CD1c-positive myeloid dendritic cell (primary cell): ENCODE measurements around the gene IMPDH1.

Source experiments
- DNase-seq: peaks from one replicate; pipeline ENCODE4 v3.0.0-alpha.2; 2016; ENCODE audit errors: extremely low spot score

The IMPDH1 gene

GRCh38 chr7:128434413-128435326 is 24.9 kb upstream of the IMPDH1 start:
- no peak for DNase-seq

DNA sequence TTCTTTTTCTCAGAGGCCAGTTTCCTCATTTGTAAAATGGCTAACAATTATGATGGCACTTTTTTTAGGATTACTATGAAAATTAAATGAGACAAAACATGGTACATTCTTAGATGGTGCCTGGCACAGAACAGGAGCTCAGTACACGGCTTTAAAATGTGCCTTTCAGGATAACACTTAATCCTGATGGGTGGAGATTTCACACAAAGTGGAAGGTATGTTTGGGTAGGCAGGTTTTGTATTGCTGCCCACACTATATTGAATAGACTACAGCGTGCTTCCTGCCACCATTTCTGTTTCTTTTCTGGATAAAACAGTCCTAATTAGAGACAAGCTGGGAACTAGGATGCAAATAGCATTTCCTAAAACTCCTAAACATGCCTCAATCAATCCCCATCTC is 22.0 kb upstream of the IMPDH1 start:
- DNase-seq = no peak

DNA sequence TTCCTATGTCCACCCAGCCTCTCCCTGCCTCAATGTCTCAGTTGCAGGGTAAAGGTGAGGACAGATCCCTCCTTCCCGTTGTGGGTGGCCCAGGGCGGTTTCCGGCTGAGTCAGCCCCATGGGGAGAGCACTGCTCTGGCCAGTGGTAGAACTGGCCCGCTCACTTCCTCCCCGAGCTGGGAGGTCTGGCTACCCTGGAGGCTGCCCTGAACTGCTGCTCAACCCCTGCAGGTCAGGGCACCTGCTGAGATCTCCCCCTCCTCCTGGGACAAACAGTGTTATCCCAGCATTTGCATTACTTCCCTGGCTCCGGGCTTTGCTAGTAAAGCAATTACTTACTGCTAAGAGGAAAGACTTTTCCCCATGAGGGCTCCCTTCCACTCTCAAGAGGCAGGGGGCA is 21.4 kb upstream of the IMPDH1 start:
- DNase-seq = peak; percentile 26

- DNase-seq = no peak
Observed at GRCh38 chr7:128430207-128430606, 20.4 kb upstream of the IMPDH1 start.

DNA sequence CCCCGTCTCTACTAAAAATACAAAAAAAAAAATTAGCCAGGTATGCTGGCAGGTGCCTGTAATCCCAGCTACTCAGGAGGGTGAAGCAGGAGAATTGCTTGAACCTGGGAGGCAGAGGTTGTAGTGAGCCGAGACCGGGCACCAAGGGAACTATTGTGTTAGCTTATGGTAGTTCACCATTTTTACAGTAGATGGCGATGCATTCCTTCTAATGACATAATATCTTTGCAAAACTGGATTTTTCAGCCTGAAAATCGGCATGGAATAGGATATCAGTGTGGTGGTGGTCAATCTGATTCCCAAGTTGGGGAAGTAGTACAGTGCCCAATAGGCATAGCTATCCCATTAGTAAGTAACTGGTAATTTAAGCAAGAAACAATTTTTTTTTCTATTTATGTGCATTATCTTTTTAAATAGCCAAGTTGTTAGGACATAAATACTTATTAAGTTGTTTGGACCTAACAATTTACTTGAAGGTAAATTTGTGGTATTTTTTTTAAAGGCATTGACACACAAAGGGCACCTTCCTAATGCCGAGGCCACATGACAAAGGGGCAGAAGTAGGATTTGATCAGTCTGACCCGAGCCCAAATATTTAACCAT is 17.6 kb upstream of the IMPDH1 start:
- peak; percentile 78 for DNase-seq

DNA sequence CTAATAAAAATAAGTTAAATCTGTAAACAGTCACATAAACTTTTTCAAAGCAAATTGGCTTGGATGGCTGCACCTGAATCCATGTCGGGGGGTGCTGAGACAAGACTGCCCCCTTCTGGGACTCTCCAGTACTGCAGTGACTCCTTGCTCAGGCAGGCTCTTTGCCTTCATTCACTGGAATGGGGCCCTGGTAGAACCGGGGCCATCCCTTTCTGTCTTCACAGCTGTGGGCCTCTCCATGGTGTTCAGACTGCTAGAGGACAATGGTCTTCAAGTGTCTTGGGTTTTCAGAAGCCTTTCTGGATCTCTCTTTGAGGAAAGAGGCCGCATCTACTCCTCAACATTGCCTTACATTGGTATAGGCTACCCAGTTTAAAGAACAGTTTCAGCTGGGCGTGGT is 16.1 kb upstream of the IMPDH1 start:
- DNase-seq = peak; percentile 79

DNA sequence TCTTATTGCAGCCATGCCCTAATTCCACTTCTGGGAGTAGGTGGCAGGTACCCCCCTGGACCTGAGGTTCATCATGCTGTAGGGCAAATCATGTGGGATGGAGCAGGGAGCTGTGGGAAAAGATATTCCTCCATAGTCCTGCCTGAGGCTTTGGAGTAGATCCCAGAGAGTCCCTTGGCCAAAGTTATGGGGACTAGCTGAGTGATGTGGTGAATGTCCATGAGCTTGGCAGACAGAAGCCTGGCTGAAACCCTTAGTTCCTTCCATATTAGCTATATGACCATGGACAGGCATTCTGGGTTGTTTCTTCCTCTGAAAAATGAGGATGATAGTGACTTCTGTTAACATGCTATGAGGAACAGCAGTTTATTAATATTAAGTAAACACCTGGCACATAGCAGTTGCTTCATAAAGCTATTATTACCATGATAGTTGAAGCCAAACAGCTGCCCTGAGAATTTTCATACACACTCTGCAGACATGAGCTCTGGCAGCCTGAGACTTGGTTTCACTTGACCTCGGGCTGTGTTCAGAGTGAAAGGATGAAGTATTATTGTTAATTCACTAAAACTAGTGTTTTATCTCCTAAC is 15.0 kb upstream of the IMPDH1 start:
- no peak for DNase-seq

DNA sequence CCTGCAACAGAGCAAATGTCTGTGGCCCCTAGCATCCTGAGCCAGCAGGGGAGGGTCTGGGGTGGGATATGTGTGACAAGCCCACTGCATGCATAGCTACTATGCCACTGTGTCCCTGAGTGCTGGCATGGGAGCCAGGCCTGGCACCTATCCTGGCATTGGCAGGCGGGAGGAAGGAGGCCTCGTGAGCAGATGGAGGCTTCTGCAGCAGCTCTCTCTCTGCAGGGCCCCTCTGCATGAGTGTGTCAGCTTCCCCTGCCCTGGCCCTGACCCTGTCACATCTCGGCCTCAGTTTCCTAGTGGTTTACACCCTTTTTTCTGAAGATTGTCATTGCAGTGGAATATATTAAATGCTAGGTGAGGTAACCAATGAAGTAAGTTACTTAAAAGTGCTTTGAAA is 13.1 kb upstream of the IMPDH1 start:
- DNase-seq = no peak

GRCh38 chr7:128422037-128422436 is 12.3 kb upstream of the IMPDH1 start:
- no peak for DNase-seq

GRCh38 chr7:128421384-128421783 is 11.6 kb upstream of the IMPDH1 start:
- no peak for DNase-seq

DNA sequence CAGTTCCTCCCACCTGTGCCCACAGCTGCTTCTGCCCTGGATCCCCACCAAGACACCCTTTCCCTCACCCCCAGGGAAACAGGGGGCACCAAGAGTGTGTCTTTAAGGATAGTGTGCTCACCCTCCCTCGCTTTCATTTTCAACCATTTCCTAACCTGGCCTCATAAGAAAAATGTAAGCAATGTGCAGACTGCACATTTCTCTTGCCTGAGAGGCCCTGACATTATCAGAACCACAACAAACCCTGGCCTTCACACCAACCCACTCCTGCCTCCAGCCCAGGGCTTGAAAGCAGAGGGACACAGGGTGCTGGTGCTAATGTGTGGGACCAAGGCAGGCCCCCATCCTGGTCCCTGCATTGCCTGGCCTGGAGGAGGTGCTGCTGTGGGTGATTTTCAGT is 11.0 kb upstream of the IMPDH1 start:
- no peak for DNase-seq

DNA sequence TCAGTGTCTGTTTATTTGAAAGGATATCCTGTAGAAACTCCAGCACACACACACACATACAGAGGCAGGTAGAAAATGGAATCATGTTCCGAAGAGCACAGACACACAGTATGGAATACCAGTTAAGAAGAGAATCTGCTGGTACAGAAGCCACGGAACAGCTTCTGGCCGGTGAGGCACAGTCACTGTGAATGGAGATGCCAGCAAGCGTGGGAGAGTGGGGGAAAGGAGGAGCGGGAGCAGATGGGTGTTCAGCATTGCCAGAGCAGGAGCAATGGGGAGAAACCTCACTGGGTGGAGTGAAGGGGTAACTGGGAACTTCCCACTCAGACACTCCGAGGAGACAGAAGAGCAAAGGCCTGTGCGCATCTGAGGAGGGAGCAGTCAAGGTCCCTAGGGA is 9.5 kb upstream of the IMPDH1 start:
- DNase-seq = no peak

DNA sequence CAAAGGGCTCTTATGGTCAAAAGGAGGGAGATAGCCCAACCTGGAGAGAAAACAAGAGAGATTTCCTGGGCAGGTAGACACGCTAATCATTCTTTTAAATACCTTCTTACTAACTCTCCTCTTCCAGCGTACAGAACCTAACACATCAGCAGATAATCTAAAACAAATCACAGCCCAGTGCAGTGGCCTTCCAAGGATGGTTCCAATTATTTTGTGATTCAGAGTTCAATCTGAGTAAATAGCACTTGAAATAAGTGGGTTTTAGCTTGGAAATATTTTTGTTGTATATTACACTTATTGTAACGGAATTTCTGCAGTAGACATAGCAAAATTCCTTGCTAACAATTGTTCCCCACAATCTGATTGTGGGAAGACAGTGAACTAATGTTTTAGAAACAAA is 7.3 kb upstream of the IMPDH1 start:
- DNase-seq = no peak

GRCh38 chr7:128415217-128415785 is 5.5 kb upstream of the IMPDH1 start:
- no peak for DNase-seq

- DNase-seq = no peak
Observed at GRCh38 chr7:128410451-128410753, 620 bp upstream of the IMPDH1 start.

- DNase-seq = no peak
Observed at GRCh38 chr7:128408709-128409595, 830 bp downstream of the IMPDH1 start.

GRCh38 chr7:128407751-128408708 is 1.8 kb downstream of the IMPDH1 start:
- no peak for DNase-seq

DNA sequence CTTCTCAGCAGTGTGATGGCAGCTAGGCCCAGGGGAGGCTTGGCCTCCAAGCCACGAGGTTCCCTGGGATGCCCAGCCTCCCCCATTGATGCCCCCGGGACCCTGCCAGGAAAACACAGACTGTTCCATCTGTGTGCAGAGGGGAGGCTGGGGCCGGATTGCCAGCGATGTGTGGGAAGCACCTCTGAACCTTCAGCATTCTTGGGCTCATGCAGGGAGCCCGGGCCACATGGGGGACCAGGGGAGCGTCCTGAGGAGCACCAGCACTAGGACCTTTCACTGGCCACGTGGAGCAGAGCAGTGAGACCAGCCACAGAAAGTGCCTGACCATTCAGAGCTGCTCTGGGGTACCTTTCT is 2.6 kb downstream of the IMPDH1 start:
- DNase-seq = no peak

DNA sequence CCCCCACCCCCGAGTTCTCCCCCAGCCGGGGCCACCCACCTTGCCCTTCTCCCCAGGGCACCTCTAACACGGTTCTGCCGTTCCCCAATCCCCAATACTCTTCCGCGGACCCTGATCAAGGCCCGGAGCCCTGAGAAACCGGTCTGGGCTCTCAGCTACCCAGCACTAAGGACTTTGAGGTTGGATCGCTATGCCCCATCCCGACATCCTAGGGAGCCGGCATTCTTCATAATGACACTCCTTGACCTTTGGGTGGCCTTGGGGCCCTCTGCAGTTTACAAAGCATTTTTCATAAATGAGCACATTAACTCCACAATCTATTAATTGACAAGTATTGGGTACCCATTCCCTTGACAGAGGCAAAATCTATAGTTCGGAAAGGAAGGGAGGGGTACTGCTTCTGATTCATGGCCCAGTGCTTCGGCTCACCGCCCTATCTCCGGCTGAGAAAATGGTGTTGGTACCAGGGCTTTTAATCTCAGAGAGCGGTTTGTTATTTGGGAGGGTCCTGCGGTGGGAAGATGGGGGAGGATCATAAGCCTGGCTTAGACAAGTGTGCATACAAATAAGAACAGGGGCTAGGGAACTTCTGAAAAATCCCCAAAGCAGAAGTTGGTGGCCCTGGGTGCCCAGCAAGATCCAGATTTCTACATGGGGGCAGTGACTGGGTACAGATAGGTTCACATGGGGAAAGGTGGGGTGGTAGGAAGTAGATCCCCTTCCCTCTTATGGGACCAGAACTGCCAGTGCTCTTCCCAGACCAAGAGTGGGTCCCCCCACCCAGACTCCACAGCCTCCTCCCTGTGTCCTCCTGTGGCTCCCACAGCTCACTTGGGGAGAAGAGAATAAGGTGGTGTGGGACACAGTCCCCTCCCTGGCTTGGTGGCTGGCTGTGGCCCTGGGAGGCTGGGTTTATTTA is 3.2 kb downstream of the IMPDH1 start:
- DNase-seq = peak; percentile 57
